HG02571 (cell line): ENCODE results near the gene RETREG3.
A peak's percentile ranks its signal among the peaks of the same experiment; 100 is the strongest.

Experiments used
- ATAC-seq: cut with Tn5 transposase; IDR thresholded peaks from one replicate; pipeline ENCODE4 v1.9.1; 2021; ENCODE audit warnings: mild to moderate bottlenecking, moderate library complexity; ENCODE audit not compliant: unreplicated experiment

Gene RETREG3

DNA sequence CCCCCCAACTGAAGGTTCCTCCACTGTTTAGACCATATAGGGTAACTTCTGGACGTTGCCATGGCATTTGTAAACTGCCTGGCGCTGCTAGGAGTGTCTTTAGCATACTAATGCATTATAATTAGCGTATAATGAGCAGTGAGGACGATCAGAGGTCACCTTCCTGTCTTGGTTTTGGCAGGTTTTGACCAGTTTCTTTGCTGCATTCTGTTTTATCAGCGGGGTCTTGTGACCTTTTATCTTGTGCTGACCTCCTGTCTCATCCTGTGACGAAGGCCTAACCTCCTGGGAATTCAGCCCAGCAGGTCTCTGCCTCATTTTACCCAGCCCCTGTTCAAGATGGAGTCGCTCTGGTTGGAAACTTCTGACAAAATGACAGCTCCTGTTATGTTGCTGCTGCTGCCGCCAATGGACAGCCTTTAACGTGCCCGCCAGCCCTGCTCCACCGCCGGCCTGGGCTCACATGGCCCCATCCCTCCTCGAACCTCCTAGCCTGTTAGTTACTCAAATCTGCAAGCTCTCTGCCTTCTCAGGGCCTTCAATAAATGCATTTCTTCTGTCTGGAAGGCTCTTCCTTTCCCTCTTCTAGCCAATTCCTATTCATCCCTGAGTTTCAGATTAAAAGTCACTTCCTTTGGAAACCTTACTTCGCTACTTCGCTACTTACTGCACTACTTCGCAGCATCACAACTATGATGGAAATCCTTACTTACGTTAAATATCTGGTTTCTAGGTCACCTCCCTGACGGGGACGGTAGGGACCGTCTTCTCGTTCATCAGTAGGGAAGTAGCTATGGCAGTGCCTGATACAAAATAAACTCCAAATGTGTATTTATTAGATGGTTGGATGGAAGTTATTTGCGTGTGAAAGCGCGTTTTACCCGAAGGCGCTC, 73.8 kb downstream of the RETREG3 start:
- ATAC-seq, result peak; percentile 3

DNA sequence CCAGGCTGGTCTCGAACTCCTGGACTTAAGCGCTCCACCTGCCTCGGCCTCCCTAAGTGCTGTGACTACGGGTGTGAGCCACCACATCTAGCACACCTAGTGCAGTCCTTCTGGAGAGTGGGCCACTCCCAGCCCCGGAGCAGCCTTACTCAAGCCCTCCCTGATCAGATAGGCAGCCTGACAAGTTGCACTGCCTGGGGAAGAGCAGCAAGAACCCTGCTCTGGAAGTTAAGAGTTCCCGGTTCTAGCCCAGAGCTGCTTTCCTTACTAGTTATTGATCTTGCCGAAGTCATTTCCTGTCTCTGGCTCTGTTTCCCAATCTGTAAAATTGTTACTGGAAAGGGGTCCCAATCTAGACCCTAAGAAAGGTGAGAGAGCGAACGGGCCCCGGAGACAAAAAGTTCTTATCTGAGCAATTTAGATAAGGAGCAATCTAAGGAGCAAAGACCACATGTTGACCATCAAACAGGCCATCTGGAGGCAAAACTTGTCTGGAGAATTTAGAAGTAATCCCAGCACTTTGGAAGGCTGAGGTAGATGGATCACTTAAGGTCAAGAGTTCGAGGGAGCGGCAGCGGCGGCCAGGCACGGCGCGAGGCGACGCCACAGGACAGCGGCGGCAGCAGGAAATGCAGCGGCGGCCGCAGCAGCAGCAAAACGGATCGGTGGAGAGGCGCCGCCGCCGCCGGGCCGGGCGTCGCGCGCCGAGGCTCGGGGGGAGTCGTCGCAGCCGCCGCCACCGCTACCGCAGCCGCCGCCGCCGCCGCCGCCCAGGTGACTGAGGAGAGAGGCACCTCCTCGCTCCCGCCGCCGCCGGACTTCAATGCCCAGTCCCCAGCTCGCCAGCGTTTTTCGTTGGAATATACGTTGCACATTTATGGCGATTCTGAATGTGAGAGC, 77.5 kb downstream of the RETREG3 start:
- ATAC-seq, result no peak

DNA sequence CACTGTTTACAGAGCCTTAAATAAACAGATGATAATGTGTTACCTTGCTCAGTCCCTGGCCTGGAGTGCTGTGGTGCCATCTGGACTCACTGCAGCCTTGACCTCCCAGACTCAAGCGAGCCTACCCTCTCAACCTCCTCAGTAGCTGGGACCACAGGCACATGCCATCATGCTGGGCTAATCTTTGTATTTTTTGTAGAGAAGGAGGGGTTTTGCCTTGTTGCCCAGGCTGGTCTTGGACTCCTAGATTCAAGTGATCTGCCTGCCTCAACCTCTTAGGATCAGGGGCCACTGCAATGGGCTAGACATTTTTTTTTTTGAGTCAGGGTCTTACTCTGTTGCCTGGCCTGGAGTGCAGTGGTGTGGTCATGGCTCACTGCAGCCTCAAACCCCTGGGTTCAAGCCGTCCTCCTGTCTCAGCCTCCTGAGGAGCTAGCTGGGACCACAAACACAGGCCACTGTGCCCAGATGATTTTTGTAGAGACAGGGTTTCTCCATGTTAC, 78.2 kb downstream of the RETREG3 start:
- no peak for ATAC-seq
